ENCODE results near the gene RBM12.

RBM12 gene

GRCh38 chr20:35606127-35606526, 58.6 kb downstream of the RBM12 start:
- TF ChIP-seq, protein P1, sequence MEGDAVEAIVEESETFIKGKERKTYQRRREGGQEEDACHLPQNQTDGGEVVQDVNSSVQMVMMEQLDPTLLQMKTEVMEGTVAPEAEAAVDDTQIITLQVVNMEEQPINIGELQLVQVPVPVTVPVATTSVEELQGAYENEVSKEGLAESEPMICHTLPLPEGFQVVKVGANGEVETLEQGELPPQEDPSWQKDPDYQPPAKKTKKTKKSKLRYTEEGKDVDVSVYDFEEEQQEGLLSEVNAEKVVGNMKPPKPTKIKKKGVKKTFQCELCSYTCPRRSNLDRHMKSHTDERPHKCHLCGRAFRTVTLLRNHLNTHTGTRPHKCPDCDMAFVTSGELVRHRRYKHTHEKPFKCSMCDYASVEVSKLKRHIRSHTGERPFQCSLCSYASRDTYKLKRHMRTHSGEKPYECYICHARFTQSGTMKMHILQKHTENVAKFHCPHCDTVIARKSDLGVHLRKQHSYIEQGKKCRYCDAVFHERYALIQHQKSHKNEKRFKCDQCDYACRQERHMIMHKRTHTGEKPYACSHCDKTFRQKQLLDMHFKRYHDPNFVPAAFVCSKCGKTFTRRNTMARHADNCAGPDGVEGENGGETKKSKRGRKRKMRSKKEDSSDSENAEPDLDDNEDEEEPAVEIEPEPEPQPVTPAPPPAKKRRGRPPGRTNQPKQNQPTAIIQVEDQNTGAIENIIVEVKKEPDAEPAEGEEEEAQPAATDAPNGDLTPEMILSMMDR (IDR thresholded peaks at IDR 0.05; ENCODE audit: control insufficient read depth, insufficient read depth, low read depth, low read length, missing control alignments) = no peak
- no peak overlapping the region for H3K4me3 ChIP-seq (ENCODE audit: control insufficient read depth, low read depth, low read length)
- DNase-seq (ENCODE audit: low read depth) = no peak

DNA sequence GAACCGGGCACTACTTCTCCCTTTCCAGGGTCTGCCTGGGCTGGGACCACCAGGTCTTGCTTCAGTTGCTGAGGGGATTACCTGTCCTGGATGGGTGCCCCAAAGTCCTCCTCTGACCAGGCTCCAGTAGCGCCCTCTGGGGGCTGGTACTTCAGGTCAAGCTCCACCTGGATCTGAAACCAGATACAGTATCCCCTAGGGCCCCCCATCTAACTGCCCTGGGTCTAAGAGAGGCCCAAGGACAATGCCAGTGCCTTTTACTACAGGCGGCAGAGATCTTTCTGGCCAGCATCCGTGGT, 60.3 kb downstream of the RBM12 start:
- no peak overlapping the region for H3K4me3 ChIP-seq (ENCODE audit: control insufficient read depth, low read depth, low read length)
- DNase-seq (ENCODE audit: low read depth) = no peak
- TF ChIP-seq, protein P1 (IDR thresholded peaks at IDR 0.05; ENCODE audit: control insufficient read depth, insufficient read depth, low read depth, low read length, missing control alignments) = peak; percentile 36

DNA sequence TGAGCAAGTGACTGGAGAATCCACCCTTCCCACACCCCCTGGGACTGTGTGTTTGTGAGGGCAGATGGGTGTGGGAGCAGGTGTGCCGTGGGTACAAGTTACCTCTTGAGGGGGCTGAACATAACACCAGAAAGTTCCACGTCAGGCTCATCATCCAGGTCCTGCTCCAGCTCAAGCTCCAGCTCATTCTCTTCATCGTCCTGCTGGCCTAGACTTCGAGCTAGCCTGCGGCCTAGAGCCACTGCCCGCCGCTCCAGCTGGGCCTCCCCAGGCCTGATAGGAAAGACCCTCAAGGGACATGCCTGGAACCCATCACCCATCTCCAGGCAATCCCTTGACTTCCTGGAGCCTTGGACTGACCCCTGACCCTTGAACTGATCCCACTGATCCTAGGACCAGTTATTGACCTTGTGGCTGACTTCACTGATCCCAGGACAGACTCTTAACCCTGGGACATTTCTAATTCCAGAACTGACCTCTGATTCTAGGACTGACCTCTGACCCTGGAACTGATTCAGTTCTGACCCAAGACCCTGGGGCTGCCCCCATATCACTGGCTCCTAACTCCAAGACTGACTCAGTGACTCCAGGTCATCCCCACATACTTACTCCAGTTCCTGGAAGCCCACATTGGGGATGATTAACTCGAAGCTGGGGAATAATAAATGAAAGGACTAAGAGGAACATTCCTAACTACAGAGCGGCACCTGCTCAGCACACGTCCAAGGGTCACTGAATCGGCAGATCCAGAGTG, 60.8 kb downstream of the RBM12 start:
- DNase-seq (ENCODE audit: low read depth) = no peak

DNA sequence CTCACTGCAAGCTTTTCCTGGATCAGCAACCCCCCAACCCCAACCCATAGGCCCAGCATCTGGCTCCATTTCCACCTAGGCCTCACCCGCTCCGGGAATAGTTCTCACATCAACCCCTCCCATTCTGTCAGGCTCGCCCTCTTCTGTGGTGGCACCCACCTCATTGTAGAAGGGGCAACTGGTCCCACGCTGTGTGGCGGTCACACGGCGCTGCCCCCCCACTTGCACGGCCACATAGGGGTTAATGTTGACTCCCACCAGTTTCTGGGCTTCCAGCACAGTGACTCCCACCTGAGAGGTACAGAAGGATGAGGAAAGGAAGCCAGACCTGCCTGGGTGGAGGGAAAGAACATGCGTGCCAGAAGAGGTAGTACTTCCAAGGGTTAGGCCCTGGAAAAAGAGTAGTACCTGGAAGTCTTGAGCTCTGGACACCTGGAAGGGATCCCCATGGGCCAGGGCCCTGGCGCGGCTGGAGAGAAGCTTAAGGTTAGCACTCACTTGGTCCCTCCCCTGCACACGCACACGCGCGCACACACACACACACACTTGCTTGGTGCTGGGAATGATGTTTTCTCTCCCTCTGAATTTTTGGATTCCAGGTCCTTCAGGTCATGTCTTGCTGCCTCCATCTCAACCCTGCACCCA, 61.7 kb downstream of the RBM12 start:
- DNase-seq (ENCODE audit: low read depth) = no peak
- no peak overlapping the region for H3K4me3 ChIP-seq (ENCODE audit: control insufficient read depth, low read depth, low read length)

More for the DNA sequence above, 60.8 kb downstream of the RBM12 start:
- H3K4me3 ChIP-seq (ENCODE audit: control insufficient read depth, low read depth, low read length) = no peak overlapping the region
- TF ChIP-seq, protein P1 (IDR thresholded peaks at IDR 0.05; ENCODE audit: control insufficient read depth, insufficient read depth, low read depth, low read length, missing control alignments) = no peak

DNA sequence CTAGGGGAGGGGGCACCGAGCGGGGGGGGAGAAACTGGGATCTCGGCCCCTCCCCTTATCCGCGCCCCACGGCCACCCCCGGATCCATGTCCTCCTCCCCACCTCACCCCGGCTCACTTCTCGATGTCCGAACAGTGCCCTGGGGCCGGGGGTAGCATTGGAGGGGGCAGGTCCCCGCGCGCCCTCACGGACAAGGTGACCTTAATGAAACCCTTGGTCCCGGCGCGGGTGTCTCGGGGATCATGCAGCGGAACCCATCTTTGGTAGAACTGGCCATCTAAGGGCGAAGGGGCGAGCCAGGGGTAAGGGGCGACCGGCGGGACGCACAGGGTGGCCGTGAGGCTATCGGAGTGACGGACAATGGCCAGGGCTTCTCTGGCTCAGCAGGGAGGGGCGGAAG, 62.7 kb downstream of the RBM12 start:
- no peak for DNase-seq (ENCODE audit: low read depth)
- peak overlapping the region; percentile 28 for H3K4me3 ChIP-seq (ENCODE audit: control insufficient read depth, low read depth, low read length)
- TF ChIP-seq, protein P1 (IDR thresholded peaks at IDR 0.05; ENCODE audit: control insufficient read depth, insufficient read depth, low read depth, low read length, missing control alignments) = no peak

More for the DNA sequence above, 61.7 kb downstream of the RBM12 start:
- TF ChIP-seq, protein P1 (IDR thresholded peaks at IDR 0.05; ENCODE audit: control insufficient read depth, insufficient read depth, low read depth, low read length, missing control alignments) = no peak

DNA sequence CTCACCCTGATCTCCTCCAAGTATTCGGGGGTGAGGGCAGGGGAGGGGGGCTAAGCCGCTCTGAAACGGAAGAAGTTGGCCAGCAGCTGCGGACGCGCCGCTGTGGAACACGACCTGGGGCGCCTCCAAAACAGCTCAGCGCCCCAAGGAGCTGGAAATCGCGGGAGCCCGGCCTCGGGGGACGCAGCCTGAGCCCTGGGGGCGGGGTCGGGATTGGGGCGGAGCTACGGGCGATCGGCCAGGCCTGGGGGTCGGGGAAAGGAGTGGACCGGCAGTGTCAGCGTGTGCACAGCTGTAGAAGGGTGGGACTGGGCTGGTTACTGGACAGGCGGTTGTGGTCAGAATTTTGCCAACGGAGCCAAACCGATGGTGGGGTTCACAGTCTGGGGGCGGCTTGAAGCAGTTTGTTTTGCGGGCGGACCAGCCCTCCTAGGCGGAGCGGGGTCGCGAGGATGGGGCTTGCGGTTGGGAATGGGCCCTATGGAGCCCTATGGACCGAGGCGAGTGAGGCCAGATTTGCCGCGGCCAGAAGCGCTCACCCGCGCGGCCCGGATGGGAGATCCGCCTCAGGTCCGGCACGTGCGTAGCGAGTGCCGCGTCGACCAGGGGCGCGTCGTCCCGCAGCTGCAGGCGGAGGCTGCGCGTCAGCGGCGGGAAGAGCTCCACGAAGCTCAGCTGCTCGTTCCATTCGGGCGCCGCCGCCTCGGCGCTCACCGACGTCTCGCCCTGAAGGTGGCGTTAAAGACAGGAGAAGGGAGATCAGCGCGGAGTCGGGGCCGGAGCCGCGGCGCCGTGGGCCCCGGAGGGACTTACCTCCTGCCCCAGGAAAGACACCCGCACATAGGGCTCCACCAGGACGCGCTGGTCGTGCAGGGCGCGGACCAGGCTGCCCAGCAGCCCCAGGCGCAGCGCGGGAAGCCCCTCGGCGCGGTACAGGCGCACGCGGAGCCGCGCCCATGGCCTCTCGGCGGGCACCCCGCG, 63.4 kb downstream of the RBM12 start:
- peak overlapping the region; percentile 44 for H3K4me3 ChIP-seq (ENCODE audit: control insufficient read depth, low read depth, low read length)
- no peak for DNase-seq (ENCODE audit: low read depth)
- TF ChIP-seq, protein P1 (IDR thresholded peaks at IDR 0.05; ENCODE audit: control insufficient read depth, insufficient read depth, low read depth, low read length, missing control alignments) = peak; percentile 37

Measured in AG09309 (cell line).